HepG2 (cell line): ENCODE results near the gene THAP3.
A peak's percentile ranks its signal among the peaks of the same experiment; 100 is the strongest.

Experiments used
- JUN ChIP-seq: sonication (generic); formaldehyde crosslinking; IDR thresholded peaks from 2 replicates; pipeline ENCODE4 v1.4.0; 2020; ENCODE audit warnings: mild to moderate bottlenecking, missing genetic modification reagents
- KAT7 ChIP-seq: IDR thresholded peaks from 2 replicates; pipeline ENCODE4 v1.6.1; 2018; ENCODE audit warnings: borderline replicate concordance, missing compliant biosample characterization
- MAF1 ChIP-seq: sonication (generic); formaldehyde crosslinking; IDR thresholded peaks from 2 replicates; pipeline ENCODE4 v1.5.0; 2020; ENCODE audit warnings: missing genetic modification reagents, borderline replicate concordance
- USF2 ChIP-seq, 2 experiments: sonication (generic) in 1 of 2; formaldehyde crosslinking in 1 of 2; IDR thresholded peaks; 2 replicates each; pipeline versions ENCODE4 v1.5.1 to v1.6.1; 2011 to 2020; ENCODE audit warnings: borderline replicate concordance in 1 of 2, low read depth in 1 of 2, low read length in 1 of 2, mild to moderate bottlenecking in 1 of 2, missing genetic modification reagents in 1 of 2, moderate library complexity in 1 of 2
- ZNF251 ChIP-seq: sonication (generic); formaldehyde crosslinking; IDR thresholded peaks from 2 replicates; pipeline ENCODE4 v1.9.0; 2021; ENCODE audit warnings: mild to moderate bottlenecking, missing genetic modification reagents
- ZZZ3 ChIP-seq: sonication (generic); formaldehyde crosslinking; IDR thresholded peaks from 2 replicates; pipeline ENCODE4 v1.4.0; 2020; ENCODE audit warnings: missing genetic modification reagents, mild to moderate bottlenecking, borderline replicate concordance
- TF ChIP-seq, protein P1 (sequence below): sonication (generic); formaldehyde crosslinking; IDR thresholded peaks from 2 replicates; pipeline ENCODE4 v1.4.0; 2020; ENCODE audit warnings: missing genetic modification reagents
- TF ChIP-seq, protein P2 (sequence below): sonication (generic); formaldehyde crosslinking; IDR thresholded peaks from 2 replicates; pipeline ENCODE4 v1.5.0; 2020; ENCODE audit warnings: mild to moderate bottlenecking, missing genetic modification reagents, moderate library complexity

DNA sequence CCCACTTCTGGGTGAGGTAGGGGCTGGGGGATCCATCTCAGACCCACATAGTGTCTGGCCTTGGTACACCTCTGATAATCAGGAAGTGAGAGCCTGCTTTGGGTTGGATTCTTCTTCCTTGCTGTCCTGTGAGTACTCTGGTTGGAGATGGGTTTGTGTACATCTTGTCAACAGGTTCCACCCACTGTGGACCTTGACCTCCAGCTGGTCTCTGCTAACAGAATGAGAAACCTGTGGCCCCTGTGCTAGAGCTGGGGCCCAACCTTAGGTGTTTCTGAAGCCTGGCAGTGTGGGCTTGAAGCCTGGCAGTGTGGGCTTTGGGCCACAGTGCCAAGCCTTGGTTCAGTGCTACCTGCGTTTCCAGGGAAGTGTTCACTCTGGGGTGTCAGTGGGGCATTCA is 42.3 kb upstream of the THAP3 start:
- TF ChIP-seq, protein P1, sequence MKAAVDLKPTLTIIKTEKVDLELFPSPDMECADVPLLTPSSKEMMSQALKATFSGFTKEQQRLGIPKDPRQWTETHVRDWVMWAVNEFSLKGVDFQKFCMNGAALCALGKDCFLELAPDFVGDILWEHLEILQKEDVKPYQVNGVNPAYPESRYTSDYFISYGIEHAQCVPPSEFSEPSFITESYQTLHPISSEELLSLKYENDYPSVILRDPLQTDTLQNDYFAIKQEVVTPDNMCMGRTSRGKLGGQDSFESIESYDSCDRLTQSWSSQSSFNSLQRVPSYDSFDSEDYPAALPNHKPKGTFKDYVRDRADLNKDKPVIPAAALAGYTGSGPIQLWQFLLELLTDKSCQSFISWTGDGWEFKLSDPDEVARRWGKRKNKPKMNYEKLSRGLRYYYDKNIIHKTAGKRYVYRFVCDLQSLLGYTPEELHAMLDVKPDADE (CRISPR knock-in tag) = no peak
- peak; percentile 77; the same call in 1 of the 2 replicates for TF ChIP-seq KAT7 (CRISPR knock-in tag)
- TF ChIP-seq MAF1 = no peak
- no peak for TF ChIP-seq ZNF251 (CRISPR knock-in tag)
- TF ChIP-seq, protein P2, sequence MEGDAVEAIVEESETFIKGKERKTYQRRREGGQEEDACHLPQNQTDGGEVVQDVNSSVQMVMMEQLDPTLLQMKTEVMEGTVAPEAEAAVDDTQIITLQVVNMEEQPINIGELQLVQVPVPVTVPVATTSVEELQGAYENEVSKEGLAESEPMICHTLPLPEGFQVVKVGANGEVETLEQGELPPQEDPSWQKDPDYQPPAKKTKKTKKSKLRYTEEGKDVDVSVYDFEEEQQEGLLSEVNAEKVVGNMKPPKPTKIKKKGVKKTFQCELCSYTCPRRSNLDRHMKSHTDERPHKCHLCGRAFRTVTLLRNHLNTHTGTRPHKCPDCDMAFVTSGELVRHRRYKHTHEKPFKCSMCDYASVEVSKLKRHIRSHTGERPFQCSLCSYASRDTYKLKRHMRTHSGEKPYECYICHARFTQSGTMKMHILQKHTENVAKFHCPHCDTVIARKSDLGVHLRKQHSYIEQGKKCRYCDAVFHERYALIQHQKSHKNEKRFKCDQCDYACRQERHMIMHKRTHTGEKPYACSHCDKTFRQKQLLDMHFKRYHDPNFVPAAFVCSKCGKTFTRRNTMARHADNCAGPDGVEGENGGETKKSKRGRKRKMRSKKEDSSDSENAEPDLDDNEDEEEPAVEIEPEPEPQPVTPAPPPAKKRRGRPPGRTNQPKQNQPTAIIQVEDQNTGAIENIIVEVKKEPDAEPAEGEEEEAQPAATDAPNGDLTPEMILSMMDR = no peak
- TF ChIP-seq ZZZ3 (CRISPR knock-in tag) = no peak
- TF ChIP-seq JUN (CRISPR knock-in tag) = no peak
- no peak for TF ChIP-seq USF2 (IDR thresholded peaks at IDR 0.05; ENCODE audit: low read depth, low read length)
- no peak for TF ChIP-seq USF2 (CRISPR knock-in tag; IDR thresholded peaks at IDR 0.05; ENCODE audit: borderline replicate concordance)
